Stimulated activated naive CD8-positive, alpha-beta T cell treated with anti-CD3 and anti-CD28 coated beads, Interleukin-15, Interleukin-2, amounts not matched to agents 100 ng/mL and 50 ng/mL, for 24 hours (primary cell): ENCODE results near the gene ID3.
A peak's percentile ranks its signal among the peaks of the same experiment; 100 is the strongest.

Source experiments
- H3K27ac Mint-ChIP-seq: one replicate; pipeline ENCODE4 v1.8.0; 2021; ENCODE audit warnings: mild to moderate bottlenecking, mixed read lengths
- H3K27me3 Mint-ChIP-seq: one replicate; pipeline ENCODE4 v1.8.0; 2021; ENCODE audit warnings: mixed read lengths
- H3K36me3 Mint-ChIP-seq: one replicate; pipeline ENCODE4 v1.8.0; 2021; ENCODE audit warnings: low read depth, mixed read lengths
- H3K4me1 Mint-ChIP-seq: one replicate; pipeline ENCODE4 v1.8.0; 2021; ENCODE audit warnings: low read depth, mixed read lengths
- H3K4me3 Mint-ChIP-seq: one replicate; pipeline ENCODE4 v1.8.0; 2021; ENCODE audit warnings: mild to moderate bottlenecking, mixed read lengths
- H3K9me3 Mint-ChIP-seq: one replicate; pipeline ENCODE4 v1.8.0; 2021; ENCODE audit warnings: mixed read lengths

ID3 gene

GRCh38 chr1:23576338-23577055 is 17.2 kb upstream of the ID3 start:
- H3K4me3 Mint-ChIP-seq = peak overlapping the region; percentile 69
- H3K4me1 Mint-ChIP-seq = peaks cover 64% of the 10 kb centered on the region
- no peaks in the 10 kb centered on the region for H3K36me3 Mint-ChIP-seq
- no peaks in the 10 kb centered on the region for H3K9me3 Mint-ChIP-seq
- peak overlapping the region; percentile 96 for H3K27ac Mint-ChIP-seq
- peaks cover 2% of the 10 kb centered on the region for H3K27me3 Mint-ChIP-seq

GRCh38 chr1:23575226-23575810 is 16.0 kb upstream of the ID3 start:
- H3K27ac Mint-ChIP-seq = peak overlapping the region; percentile 96
- H3K27me3 Mint-ChIP-seq = peaks cover 4% of the 10 kb centered on the region
- no peak overlapping the region for H3K4me3 Mint-ChIP-seq
- peaks cover 56% of the 10 kb centered on the region for H3K4me1 Mint-ChIP-seq
- no peaks in the 10 kb centered on the region for H3K36me3 Mint-ChIP-seq
- no peaks in the 10 kb centered on the region for H3K9me3 Mint-ChIP-seq

GRCh38 chr1:23574265-23574754 is 15.0 kb upstream of the ID3 start:
- Mint-ChIP-seq H3K4me3 (no peak overlapping the region), H3K27ac (peak overlapping the region; percentile 36), H3K4me1 (peaks cover 52% of the 10 kb centered on the region), H3K36me3 (no peaks in the 10 kb centered on the region), H3K9me3 (no peaks in the 10 kb centered on the region), H3K27me3 (peaks cover 10% of the 10 kb centered on the region)

GRCh38 chr1:23573574-23574182 is 14.4 kb upstream of the ID3 start:
- Mint-ChIP-seq H3K4me3 (no peak overlapping the region), H3K36me3 (no peaks in the 10 kb centered on the region), H3K4me1 (peaks cover 47% of the 10 kb centered on the region), H3K27ac (no peak overlapping the region), H3K27me3 (peaks cover 15% of the 10 kb centered on the region), H3K9me3 (no peaks in the 10 kb centered on the region)

GRCh38 chr1:23571465-23571864 is 12.2 kb upstream of the ID3 start:
- Mint-ChIP-seq H3K9me3 (no peaks in the 10 kb centered on the region), H3K4me1 (peaks cover 31% of the 10 kb centered on the region), H3K36me3 (no peaks in the 10 kb centered on the region), H3K27ac (no peak overlapping the region), H3K27me3 (peaks cover 23% of the 10 kb centered on the region), H3K4me3 (no peak overlapping the region)

GRCh38 chr1:23570001-23570691 is 10.8 kb upstream of the ID3 start:
- Mint-ChIP-seq H3K27me3 (peaks cover 29% of the 10 kb centered on the region), H3K36me3 (no peaks in the 10 kb centered on the region), H3K27ac (no peak overlapping the region), H3K4me1 (peaks cover 23% of the 10 kb centered on the region), H3K9me3 (no peaks in the 10 kb centered on the region), H3K4me3 (no peak overlapping the region)

GRCh38 chr1:23568608-23569383 is 9.5 kb upstream of the ID3 start:
- Mint-ChIP-seq H3K4me3 (peak overlapping the region; percentile 90), H3K4me1 (peaks cover 12% of the 10 kb centered on the region), H3K36me3 (no peaks in the 10 kb centered on the region), H3K27ac (peak overlapping the region; percentile 97), H3K9me3 (no peaks in the 10 kb centered on the region), H3K27me3 (peaks cover 29% of the 10 kb centered on the region)

- Mint-ChIP-seq H3K9me3 (no peaks in the 10 kb centered on the region), H3K36me3 (no peaks in the 10 kb centered on the region), H3K27ac (peak overlapping the region; percentile 97), H3K27me3 (peaks cover 32% of the 10 kb centered on the region), H3K4me3 (peak overlapping the region; percentile 90), H3K4me1 (peaks cover 19% of the 10 kb centered on the region)
Observed at GRCh38 chr1:23567996-23568607, 8.8 kb upstream of the ID3 start.

GRCh38 chr1:23567629-23567995 is 8.3 kb upstream of the ID3 start:
- Mint-ChIP-seq H3K4me3 (peak overlapping the region; percentile 66), H3K9me3 (no peaks in the 10 kb centered on the region), H3K36me3 (no peaks in the 10 kb centered on the region), H3K27ac (peak overlapping the region; percentile 78), H3K27me3 (peaks cover 32% of the 10 kb centered on the region), H3K4me1 (peaks cover 23% of the 10 kb centered on the region)

- H3K4me1 Mint-ChIP-seq = peaks cover 36% of the 10 kb centered on the region
- peak overlapping the region; percentile 14 for H3K27ac Mint-ChIP-seq
- H3K4me3 Mint-ChIP-seq = peak overlapping the region; percentile 32
- H3K27me3 Mint-ChIP-seq = peaks cover 32% of the 10 kb centered on the region
- no peaks in the 10 kb centered on the region for H3K9me3 Mint-ChIP-seq
- H3K36me3 Mint-ChIP-seq = no peaks in the 10 kb centered on the region
Observed at GRCh38 chr1:23566304-23566703, 7.0 kb upstream of the ID3 start.

GRCh38 chr1:23565776-23566175 is 6.5 kb upstream of the ID3 start:
- Mint-ChIP-seq H3K27me3 (peaks cover 37% of the 10 kb centered on the region), H3K36me3 (no peaks in the 10 kb centered on the region), H3K4me3 (no peak overlapping the region), H3K27ac (no peak overlapping the region), H3K9me3 (no peaks in the 10 kb centered on the region), H3K4me1 (peaks cover 41% of the 10 kb centered on the region)

GRCh38 chr1:23564529-23565122 is 5.3 kb upstream of the ID3 start:
- Mint-ChIP-seq H3K27ac (no peak overlapping the region), H3K4me3 (no peak overlapping the region), H3K9me3 (no peaks in the 10 kb centered on the region), H3K36me3 (no peaks in the 10 kb centered on the region), H3K27me3 (peaks cover 34% of the 10 kb centered on the region), H3K4me1 (peaks cover 52% of the 10 kb centered on the region)

GRCh38 chr1:23563755-23564374 is 4.6 kb upstream of the ID3 start:
- H3K27me3 Mint-ChIP-seq = peaks cover 27% of the 10 kb centered on the region

More at GRCh38 chr1:23563755-23564374, 4.6 kb upstream of the ID3 start:
- Mint-ChIP-seq H3K4me1 (peaks cover 56% of the 10 kb centered on the region), H3K4me3 (no peak overlapping the region), H3K36me3 (peaks cover under 1% of the 10 kb centered on the region), H3K27ac (no peak overlapping the region), H3K9me3 (no peaks in the 10 kb centered on the region)
